Cerebellar cortex (tissue), 1 donor: ENCODE results near the gene FHOD3.

Experiments used
- DNase-seq: peaks from one replicate; pipeline ENCODE4 v3.0.0-alpha.2; 2015; ENCODE audit warnings: low spot score

The FHOD3 gene

DNA sequence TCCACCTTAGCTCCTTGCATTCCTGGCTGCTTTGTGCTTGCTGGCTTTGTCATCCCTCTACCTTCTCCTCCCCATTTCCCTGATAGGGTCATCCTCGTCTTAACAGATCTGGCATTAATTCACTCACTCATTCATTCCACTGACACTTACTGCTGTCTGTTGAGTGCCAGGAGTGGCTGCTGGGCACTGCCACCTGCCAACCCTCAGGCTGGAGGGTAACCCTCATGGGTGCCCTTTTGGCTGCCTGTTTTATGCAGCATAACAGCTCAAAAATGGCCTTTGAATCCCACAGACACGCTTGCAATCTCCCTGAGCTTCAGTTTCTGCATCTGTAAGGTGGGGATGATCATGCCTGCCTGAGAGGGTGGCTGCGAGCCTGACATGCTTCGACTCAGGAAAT lies 25.2 kb downstream of the FHOD3 start:
- no peak for DNase-seq

DNA sequence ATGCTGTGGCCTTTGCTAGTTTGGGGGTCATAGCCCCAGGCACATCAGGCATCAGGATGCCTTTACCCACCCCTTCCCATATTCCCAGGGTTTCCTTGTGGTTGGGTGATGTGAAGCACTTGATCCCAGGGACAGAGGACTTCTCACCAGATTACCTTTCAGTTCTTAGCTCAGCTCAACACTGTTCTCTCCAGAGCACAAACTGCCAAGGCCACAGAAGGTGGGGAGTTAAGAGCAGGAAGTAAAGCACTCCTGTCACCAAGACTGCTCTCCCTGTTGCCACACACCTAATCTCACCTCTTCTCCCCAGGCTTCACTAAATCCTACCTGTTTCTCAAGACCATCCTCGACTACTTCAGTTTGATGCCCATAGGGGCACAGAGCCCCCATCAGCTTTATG lies 25.9 kb downstream of the FHOD3 start:
- no peak for DNase-seq

DNA sequence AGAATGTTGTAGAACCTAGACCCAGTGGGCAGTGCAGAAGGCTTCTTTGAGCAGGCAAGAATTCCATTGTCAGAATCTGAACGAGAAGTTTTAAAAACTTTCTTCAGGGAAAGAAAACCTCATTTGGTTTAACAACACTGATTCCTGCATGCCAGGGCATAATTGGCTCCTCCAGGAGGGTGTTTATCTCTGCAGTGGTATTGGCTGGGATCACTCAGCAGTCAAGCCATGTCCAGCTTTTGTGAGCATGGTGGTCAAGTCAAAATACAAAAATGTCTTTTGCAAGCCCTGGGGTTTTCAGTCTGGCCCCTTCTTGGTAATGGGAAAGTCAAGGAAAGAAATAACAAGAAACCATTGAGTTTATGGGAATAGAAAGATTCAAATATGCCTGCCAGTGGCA lies 28.3 kb downstream of the FHOD3 start:
- DNase-seq: no peak

DNA sequence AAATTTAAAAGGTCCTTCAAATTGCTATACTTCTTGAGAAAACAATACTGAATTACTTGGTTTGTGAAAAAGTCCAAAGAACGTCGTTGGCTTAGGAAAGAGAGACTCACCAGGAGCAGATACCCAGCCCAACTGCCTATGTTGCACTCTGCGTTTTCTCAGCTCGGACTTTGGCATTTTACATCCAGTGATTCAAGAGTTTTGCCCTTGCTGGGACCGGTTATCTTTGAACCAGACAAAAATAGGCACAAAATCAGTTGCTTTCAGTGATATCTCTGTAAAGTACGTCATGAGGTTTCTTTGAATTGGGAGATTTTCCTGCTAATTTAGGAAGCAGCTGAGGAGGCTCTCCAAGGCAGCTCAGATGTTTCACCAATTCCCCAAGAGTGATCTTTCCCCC lies 29.3 kb downstream of the FHOD3 start:
- no peak for DNase-seq

DNA sequence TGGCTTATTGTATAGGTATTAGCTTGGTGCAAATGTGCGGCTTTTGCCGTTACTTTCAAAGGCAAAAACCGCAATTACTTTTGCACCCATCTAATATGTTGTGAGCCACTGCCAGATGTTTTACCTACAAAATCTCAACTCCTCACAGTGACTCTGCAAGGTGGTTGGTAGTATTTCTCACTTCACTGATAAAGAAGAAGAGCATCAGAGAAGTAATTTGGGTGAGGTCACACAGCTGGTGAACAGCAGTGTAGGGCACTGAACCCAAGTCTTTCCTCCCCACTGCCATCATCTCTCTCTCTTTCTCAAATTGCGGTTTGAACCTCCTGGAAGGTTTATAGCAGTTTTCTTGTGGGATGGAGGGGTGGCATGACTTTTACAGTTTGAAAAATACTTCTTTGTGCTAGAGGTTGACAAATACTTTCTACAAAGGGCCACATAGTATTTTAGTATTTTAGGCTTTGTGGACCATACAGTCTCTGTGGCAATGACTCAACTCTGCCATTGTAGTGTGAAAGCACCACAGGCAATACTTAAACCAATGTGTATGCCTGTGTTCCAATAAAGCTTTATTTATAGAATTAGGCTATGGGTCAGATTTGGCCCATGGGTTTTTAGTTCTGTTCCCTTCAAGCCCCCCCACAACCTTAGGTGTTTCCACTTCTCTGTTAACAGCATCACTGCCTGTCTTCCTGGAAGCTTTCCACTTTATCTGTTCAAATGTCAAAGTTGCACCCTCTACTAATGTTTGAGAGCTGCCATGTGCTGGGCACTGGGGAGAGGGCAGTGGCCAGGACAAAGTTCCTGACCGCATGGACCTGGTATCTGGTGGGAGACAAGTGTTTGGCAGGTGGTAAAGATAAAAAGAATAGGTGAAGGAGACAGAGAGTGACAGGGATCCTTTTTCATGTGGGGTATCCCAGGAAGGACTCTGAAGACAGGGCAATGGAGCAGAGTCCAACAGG lies 30.1 kb downstream of the FHOD3 start:
- no peak for DNase-seq

DNA sequence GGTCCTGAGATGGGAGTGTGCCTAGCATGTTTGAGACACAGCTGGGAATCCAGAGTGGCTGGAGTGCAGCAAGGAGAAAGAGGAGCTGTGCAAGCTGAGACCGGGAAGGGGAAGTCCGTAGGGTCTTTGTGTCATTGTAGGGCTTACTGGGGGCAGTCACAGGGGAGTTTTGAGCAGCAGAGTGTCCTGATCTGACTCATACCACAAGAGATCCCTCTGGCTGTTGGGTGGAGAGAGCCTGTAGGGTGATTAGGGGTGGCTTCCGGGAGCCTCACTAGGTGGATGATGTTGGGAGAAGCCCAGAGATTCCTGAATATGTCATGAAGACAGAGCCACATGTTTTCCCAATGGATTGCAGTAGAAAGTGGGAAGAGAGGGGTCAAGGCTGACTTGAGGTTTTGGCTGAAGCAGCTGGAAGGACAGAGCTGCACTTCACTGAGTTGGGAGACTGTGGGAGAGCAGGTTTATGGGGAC lies 30.9 kb downstream of the FHOD3 start:
- DNase-seq: no peak

DNA sequence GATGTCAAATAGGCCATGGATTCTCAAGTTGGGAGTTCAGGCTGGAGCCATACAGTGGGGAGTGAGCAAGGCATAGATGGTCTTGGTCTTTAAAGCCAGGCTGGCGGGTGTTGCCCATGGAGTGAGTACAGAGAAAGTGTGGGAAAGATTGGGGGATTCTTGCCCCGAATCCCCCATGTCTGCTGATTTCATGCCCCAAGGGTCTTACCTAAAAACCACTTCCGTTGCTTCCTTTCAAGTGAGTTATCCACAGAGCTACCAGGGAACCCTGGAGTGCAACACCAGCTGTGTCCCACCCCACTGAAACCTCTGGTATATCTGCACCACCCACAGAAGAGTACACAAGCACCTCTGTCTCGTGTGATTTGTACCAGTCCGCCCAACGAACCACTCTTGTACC lies 31.4 kb downstream of the FHOD3 start:
- no peak for DNase-seq

DNA sequence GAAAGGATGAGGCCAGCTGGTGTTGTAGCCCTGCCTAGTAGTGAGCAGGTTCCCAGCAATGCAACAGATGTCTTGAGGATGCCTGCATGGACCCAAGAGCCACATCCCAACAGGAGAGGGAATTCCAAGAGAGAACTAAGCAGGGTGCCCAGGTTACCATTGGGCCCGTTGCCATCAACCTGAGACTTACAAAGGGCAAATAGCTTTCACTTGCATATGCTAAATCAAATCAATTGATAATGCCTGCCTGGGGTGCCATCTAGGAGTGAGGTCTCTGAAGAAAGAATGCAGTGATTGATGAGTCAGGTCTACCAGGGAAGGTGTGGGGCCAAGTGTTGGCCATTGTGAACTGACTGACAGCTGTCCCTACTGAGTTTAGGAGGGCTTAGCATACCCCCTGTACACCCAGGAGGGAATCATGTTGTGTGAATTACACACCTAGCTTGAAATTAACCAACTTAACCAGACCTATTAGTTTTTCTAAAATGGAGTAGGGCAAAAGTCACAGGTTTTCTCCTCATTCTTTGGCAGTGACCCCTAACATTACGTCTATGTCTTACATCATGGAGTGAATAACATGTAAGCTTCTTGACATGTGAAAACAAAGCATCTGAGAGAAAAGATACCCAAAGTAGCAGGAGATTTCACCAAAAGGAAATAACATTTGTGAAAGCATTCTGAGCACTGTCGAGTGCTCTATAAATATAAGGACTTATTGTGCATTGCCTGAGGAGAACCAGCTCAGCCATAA lies 32.3 kb downstream of the FHOD3 start:
- no peak for DNase-seq

DNA sequence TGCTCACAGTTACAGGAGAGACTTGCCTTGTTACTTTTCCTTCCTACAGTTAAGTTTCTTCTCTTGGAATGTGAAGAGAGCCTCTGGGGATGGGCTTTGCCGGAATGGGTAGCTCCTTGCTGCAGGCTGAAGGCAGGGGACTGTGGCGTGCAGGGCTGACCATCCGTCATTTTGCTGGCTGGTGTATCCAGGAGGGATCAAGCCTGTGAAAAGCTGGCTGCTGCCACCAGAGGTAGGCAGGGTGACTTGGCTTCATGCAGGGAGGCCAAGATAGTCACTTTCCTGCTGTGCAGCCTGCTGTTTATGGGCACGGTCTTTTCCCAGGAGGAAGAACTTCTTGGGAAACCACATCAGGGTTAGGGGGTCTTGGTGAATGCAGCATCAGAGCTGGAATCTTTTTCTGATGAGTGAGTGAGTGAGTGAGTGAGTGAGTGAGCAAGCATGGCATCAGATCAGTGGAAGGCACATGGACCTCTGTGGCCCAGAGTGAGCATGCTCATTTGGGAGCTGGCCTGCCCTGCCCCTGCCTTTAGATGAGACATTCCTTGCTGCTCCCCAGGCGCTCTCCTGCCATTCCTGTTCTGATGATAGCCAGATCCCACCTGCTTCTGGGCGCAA lies 33.0 kb downstream of the FHOD3 start:
- DNase-seq: no peak

DNA sequence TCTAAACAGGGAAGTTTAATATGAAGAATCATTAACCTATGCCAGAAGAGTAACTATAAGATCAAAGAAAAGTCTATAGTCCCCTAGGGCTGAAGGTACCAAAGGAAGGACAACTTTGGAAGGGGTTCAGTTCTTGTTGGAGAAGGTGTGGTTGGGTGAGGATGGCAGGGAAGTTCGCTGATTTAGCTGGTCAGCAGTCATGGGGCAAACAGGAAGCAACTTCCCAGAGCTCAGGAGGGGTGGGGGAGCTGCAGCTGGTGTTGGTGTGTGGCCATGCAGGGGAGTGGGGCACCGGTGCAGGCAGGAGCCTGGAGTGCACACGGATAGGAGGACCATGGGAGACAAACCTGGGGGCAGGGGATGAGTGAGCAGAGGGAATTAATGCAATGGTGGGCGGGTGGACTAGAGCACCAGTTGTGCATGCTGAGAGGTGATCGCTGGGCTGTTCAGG lies 34.0 kb downstream of the FHOD3 start:
- no peak for DNase-seq

DNA sequence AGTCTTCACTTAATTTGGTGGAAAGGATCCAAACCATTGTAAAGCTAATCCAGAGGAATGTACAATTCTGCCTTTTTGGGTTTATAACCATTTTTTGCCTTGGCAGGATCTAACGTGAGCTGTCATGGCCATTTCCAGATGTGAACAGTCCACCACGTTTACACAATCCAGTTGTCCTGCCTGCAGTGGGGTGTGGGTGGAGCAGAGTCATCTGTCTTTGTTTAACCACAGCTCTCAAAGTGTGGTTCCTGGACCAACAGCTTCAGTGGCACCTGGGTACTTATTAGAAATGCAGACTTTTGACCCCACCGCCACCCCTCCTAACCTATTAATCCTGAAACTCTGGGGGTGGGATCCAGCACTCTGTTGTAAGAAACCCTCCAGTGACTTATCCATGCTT lies 35.9 kb downstream of the FHOD3 start:
- DNase-seq: no peak

DNA sequence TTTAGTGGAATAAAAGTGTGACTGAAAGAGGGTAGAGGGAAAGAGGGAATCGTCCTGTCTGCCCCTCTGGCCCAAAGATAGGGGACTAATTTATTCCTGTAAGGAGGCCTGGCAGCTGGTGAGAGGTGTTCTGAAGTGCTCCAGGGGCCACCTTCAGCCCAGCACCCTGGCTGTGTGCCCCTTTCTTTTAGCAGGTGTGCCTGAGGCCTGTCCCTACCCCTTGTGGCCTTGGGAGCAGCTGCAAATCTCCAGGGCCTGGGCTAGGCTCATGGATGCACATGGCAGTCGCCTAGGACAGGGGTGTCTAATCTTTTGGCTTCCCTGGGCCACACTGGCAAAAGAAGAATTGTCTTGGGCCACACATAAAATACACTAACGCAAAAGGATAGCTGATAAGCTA lies 37.3 kb downstream of the FHOD3 start:
- no peak for DNase-seq

DNA sequence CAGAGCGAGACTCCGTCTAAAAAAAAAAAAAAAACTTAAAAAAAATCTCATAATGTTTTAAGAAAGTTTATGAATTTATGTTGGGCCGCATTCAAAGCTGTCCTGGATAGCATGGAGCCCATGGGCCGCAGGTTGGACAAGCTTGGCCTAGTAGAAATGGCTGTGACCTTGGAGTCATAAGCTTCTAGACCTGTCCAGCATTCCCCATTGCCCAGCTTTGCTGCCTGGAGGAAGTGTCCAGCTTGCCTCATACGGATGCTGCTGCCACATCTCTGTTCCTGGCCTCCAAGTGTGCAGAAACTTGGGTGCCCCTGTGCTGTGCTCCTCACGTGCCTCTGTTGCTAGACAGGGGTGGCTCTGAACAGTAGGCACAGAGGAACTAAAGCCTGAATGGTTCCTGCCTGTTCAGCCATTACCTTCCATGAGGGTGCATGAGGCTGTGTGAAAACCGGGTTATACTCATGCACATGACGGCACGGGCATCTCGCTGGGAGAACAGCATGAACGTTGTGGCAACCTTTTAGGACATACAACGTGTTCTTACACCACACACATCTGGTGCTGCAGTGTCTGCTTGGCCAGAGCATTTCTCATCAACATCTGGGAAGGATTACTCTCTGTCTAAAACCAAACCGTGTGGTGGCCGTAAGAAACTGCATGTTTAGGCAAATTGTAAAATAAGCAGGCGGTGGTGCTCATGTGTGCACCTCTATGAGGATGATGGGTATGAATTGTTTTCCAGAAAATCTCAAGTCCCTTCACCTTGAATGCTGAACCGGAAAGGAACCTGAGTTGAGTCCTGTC lies 38.2 kb downstream of the FHOD3 start:
- no peak for DNase-seq

DNA sequence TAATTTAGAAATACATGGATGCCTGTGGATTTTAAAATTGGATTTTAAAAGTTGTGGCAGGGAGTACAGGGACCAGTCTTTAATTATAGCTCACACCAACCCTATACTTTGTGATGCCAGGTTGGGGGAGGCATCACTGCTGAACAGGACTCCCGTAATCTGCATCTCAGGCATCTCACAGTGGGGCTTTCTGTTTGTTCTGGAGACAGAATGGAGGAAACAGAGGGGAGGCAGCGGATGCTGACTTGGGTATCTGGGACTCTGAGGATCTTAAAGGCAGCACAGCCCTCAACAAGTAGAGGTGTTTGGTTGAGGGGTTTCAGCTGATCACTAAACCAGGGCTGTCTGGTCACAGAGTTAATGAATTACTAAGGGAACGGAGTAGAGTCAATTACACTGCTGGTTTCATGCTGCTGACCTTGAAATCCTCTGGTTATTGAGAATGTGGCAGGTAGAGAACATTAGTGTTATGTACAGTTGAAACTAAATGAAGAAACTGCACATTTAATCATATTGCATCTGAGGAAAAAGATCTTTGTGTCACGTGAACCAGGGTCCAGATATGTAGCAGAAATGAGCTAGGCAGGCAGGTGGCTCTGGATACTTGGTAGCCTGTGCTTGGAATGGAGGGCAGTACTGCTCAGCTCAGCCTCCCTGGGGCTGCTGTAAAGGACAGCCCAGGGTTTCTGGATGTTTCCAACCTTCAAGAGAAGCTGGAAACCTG lies 40.3 kb downstream of the FHOD3 start:
- DNase-seq: no peak

DNA sequence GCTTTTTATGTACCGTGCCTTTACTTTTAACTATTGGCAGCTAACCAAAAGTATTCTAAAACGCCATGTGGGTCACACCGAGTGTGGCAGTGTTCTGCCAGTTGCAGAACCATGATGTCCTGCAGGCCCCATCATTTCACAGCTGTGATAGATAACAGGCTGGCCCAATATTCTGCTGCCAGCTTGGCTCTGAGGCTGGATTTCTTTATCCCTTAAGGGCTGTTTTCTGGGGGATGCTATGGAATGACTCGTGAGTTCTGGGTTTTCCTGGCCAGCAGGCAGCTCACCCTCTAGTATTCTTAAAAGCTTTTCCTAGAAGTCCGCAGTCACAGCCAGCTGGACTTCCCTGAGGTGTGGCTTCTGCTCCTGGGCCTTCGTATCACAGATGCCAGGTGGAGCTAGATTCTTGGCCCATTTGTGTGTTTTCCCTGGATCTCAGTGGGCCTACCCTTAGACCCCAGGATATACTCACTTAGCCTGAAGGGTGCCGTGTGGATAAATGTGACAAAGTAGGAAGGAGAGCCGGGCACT lies 41.0 kb downstream of the FHOD3 start:
- no peak for DNase-seq

DNA sequence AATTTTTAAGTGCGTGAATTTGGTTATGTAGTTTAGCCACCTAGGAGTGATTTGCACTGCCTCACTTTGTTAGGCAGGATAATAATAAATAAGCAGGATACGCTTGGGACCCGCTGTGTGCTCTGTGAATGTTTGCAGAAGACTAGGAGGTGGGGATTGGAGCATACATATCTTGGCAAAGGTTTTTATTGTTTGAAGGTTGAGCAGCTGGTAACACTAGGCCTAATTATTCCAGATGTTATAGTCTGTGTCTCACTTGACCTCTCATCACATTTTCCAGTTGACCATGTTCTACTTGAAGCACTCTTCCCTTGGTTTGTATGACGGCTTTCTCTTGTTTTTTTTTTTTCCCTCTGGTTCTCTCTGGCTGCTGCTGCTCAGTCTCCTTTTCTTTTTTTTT lies 42.7 kb downstream of the FHOD3 start:
- DNase-seq: no peak

DNA sequence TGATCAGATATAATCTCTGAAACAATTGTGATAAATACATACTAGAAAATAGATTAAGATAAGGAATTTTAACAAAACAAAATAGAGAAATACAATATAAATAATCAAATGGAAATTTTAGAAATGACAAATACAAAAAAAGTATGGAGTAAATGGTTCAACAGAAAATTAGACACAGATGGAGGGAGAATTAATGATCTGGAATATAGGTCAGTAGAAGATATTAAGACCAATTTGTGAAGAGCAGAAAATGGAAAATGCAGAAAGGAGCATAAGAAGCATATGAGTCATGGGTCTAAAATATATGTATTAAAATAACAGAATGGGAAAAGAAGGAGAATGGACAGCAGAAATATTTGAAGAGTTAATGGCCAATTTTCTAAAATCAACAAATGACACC lies 44.4 kb downstream of the FHOD3 start:
- DNase-seq: no peak

DNA sequence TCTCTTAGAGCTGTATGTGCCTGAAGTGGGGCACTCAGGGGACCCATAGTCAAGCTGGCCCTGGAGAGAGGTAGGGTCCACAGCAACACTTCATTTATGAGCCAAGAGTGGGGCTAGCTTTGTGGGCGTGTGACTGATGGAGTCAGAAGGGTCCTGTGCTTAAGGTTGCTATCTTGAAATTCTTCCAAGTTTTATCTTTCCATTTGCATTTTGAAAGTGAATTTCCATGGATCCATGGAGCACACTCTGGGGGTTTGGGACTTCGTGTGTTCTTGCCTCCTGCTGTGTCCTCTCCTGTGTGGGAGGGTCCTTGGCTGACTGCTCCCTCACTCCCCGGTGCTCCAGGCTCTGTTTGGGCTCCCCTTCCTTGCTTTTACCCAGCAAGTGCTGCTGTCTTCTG lies 50.8 kb downstream of the FHOD3 start:
- no peak for DNase-seq

DNA sequence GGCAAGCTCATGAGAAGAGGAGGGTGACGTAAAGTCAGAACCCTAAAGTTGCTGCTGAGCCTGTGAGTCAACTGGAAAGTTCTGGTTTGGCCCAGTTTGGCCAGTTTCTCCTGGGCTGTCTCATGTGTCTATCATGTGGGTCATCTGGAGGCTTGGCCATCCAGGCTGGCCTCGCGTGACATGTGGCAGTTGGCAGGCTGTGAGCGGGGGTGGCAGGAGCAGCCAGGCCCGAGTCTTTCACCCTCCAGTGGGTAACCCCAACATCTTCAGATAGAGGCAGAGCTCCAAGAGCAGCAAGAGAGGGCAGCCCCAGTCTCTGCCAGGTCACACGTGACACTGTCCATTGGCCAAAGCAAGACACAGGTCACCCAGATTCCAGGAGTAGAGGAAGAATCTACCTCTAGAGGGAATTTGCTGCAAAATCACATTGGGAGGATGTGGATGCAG lies 51.5 kb downstream of the FHOD3 start:
- no peak for DNase-seq

DNA sequence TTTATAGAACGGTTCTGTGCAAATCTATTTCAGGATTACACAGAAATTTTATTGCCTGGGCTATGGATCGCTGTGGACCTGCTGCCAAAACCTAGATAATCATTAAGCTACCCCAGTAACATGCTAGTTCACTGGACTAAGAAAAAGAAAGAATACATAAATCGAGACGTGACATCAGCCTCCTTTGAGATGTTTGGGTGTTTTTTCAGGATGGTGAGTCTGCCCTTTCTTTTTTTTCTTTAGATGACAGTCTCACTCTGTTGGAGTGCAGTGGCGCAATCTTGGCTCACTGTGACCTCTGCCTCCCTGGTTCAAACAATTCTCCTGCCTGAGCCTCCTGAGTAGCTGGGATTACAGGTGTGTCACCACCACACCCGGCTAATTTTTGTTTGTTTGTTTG lies 52.0 kb downstream of the FHOD3 start:
- DNase-seq: no peak

DNA sequence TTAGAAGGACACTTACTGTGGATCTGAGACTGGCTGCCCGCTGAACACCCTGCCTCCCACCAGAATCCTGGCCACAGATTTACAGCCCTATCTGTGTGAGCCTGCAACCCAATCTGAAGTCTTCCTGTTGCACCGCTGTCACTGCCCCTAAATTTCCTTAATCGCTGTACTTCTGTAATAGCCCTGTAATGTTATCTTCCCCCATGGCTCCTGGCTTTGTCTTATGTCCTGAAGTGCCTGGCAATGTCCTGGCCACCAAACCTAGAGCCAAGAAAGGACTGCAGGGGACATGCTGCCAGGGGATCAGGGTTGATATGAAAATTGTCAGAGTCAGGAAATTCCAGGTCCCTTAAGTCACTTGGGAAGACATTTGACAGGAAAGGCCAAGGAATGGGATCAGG lies 52.7 kb downstream of the FHOD3 start:
- DNase-seq: no peak
